ENCODE results near the gene PDE11A.

GRCh38 chr2:178109813-178110212, 37.2 kb upstream of the PDE11A start:
- TF ChIP-seq, protein P1, sequence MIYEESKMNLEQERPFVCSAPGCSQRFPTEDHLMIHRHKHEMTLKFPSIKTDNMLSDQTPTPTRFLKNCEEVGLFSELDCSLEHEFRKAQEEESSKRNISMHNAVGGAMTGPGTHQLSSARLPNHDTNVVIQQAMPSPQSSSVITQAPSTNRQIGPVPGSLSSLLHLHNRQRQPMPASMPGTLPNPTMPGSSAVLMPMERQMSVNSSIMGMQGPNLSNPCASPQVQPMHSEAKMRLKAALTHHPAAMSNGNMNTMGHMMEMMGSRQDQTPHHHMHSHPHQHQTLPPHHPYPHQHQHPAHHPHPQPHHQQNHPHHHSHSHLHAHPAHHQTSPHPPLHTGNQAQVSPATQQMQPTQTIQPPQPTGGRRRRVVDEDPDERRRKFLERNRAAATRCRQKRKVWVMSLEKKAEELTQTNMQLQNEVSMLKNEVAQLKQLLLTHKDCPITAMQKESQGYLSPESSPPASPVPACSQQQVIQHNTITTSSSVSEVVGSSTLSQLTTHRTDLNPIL (CRISPR knock-in tag; IDR thresholded peaks at IDR 0.05; ENCODE audit: low read depth) = no peak
- TF ChIP-seq BACH2 (CRISPR knock-in tag; IDR thresholded peaks at IDR 0.05; ENCODE audit: borderline replicate concordance) = no peak
- TF ChIP-seq, protein P2, sequence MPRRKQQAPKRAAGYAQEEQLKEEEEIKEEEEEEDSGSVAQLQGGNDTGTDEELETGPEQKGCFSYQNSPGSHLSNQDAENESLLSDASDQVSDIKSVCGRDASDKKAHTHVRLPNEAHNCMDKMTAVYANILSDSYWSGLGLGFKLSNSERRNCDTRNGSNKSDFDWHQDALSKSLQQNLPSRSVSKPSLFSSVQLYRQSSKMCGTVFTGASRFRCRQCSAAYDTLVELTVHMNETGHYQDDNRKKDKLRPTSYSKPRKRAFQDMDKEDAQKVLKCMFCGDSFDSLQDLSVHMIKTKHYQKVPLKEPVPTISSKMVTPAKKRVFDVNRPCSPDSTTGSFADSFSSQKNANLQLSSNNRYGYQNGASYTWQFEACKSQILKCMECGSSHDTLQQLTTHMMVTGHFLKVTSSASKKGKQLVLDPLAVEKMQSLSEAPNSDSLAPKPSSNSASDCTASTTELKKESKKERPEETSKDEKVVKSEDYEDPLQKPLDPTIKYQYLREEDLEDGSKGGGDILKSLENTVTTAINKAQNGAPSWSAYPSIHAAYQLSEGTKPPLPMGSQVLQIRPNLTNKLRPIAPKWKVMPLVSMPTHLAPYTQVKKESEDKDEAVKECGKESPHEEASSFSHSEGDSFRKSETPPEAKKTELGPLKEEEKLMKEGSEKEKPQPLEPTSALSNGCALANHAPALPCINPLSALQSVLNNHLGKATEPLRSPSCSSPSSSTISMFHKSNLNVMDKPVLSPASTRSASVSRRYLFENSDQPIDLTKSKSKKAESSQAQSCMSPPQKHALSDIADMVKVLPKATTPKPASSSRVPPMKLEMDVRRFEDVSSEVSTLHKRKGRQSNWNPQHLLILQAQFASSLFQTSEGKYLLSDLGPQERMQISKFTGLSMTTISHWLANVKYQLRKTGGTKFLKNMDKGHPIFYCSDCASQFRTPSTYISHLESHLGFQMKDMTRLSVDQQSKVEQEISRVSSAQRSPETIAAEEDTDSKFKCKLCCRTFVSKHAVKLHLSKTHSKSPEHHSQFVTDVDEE (CRISPR knock-in tag; IDR thresholded peaks at IDR 0.05) = no peak
- TF ChIP-seq, protein P3, sequence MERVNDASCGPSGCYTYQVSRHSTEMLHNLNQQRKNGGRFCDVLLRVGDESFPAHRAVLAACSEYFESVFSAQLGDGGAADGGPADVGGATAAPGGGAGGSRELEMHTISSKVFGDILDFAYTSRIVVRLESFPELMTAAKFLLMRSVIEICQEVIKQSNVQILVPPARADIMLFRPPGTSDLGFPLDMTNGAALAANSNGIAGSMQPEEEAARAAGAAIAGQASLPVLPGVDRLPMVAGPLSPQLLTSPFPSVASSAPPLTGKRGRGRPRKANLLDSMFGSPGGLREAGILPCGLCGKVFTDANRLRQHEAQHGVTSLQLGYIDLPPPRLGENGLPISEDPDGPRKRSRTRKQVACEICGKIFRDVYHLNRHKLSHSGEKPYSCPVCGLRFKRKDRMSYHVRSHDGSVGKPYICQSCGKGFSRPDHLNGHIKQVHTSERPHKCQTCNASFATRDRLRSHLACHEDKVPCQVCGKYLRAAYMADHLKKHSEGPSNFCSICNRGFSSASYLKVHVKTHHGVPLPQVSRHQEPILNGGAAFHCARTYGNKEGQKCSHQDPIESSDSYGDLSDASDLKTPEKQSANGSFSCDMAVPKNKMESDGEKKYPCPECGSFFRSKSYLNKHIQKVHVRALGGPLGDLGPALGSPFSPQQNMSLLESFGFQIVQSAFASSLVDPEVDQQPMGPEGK (CRISPR knock-in tag; IDR thresholded peaks at IDR 0.05; ENCODE audit: borderline replicate concordance) = no peak
- no peak for TF ChIP-seq ZFP3 (CRISPR knock-in tag; IDR thresholded peaks at IDR 0.05)
